ENCODE data around the gene AEN. TPM values are rescaled to one million over a fixed set of nuclear protein-coding genes. Genes with fewer than 3 reads are reported as not detected.
A peak's percentile ranks its signal among the peaks of the same experiment; 100 is the strongest.

The AEN gene
- total and polyA plus RNA-seq, 11 donors = 3.8 to 21.8 (median 6.6) TPM

DNA sequence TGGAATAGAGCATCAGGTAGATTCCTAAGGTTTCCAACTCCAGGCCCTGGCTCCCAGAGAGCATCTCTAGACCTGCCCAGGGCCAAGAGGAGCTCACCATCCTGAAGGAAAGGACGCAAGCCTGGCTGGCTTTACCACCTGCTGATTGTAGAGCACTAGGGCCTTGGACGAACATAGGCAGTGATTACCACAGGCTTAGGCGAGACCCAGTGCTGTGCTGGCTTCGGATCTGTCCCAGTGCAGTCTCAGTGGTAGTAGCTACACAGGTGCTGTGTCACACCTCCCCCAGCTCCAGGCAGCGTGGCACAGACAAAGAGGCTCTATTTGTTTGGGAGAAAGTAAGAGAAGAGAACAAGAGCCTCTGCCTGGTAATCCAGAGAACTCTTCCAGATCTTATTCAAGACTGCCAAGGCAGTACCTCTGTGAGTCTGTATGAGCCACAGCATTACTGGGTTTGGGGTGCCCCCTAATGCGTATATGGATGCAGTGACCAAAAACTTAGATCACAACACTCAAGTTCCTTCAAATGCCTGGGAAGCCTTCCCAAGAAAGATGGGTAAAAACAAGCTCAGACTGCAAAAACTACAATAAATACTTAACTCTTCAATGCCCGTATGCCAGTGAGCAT is 43.1 kb downstream of the AEN start:
- no peaks in the 10 kb centered on the region for H3K9me3 ChIP-seq
- no peak overlapping the region for H3K27ac ChIP-seq
- no peak overlapping the region for H3K4me3 ChIP-seq
- H3K27me3 ChIP-seq = peaks cover 0 to 5% (median 0%) of the 10 kb centered on the region in 9 donors
- 83 to 96% (median 88%) methylated on average over 7 of the region's 7 CpGs for WGBS, 4 donors
- TF ChIP-seq POLR2A (IDR thresholded peaks at IDR 0.05) = no peak
- peak in 10 of 12 donors; percentile 11 to 45 (median 24) for TF ChIP-seq CTCF (IDR thresholded peaks at IDR 0.05)
- DNase-seq = no peak
- peaks cover 0 to 8% (median 2%) of the 10 kb centered on the region in 12 donors for H3K4me1 ChIP-seq
- intact Hi-C loops (cut with DNase I) = loop anchor here in 1 of 10 donors (5.0 kb wide), 1 partner anchor 37 kb away; no protein-coding TSS in a partner anchor
- ATAC-seq = peak in 1 of 4 donors; percentile 39
- no peaks in the 10 kb centered on the region for H3K36me3 ChIP-seq

DNA sequence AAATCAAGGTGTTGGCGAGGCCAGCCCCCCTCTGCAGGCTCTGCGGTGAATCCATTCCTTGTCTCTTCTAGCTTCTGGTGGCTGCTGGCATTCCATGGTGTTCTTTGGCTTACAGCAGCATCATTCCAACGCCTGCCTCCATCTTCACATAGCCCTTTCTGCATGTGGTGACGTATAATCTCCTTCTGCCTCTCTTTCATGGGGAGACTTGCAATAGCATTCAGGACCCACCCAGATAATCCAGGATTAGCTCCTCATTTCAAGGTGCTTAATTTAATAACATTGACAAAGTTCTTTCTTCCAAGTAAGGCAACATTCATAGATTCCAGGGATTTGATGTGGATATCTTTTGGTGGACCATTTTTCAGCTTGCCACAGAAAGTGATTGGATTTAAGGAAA is 53.5 kb downstream of the AEN start:
- WGBS, 4 donors = 72 to 81% (median 78%) methylated on average over 4 of the region's 4 CpGs
- Histone ChIP-seq H3K4me3 (no peak overlapping the region), H3K36me3 (no peaks in the 10 kb centered on the region), H3K27me3 (peaks cover 0 to 12% (median 0%) of the 10 kb centered on the region in 9 donors), H3K27ac (no peak overlapping the region), H3K9me3 (peaks cover 0 to 14% (median 0%) of the 10 kb centered on the region in 12 donors), H3K4me1 (no peaks in the 10 kb centered on the region)
- intact Hi-C loops (cut with DNase I) = loop anchor here in 1 of 10 donors (10.0 kb wide), 1 partner anchor 70 kb away; no protein-coding TSS in a partner anchor
- DNase-seq = no peak
- no peak for ATAC-seq
- TF ChIP-seq CTCF (IDR thresholded peaks at IDR 0.05) = no peak

- TF ChIP-seq CTCF (IDR thresholded peaks at IDR 0.05) (no peak), POLR2A (IDR thresholded peaks at IDR 0.05) (no peak)
- WGBS, 4 donors = 88 to 93% (median 90%) methylated on average over 6 of the region's 6 CpGs
- no peaks in the 10 kb centered on the region for H3K9me3 ChIP-seq
- no peaks in the 10 kb centered on the region for H3K36me3 ChIP-seq
- ATAC-seq (no peak), DNase-seq (no peak)
- H3K4me1 ChIP-seq = no peaks in the 10 kb centered on the region
- intact Hi-C loops (cut with DNase I) = loop anchor here in 1 of 10 donors (10.0 kb wide), 1 partner anchor 74 kb away; no protein-coding TSS in a partner anchor
- H3K27me3 ChIP-seq = peaks cover 0 to 8% (median 0%) of the 10 kb centered on the region in 9 donors
- no peak overlapping the region for H3K27ac ChIP-seq
- no peak overlapping the region for H3K4me3 ChIP-seq
Measured at GRCh38 chr15:88678755-88679154, 57.6 kb downstream of the AEN start.

DNA sequence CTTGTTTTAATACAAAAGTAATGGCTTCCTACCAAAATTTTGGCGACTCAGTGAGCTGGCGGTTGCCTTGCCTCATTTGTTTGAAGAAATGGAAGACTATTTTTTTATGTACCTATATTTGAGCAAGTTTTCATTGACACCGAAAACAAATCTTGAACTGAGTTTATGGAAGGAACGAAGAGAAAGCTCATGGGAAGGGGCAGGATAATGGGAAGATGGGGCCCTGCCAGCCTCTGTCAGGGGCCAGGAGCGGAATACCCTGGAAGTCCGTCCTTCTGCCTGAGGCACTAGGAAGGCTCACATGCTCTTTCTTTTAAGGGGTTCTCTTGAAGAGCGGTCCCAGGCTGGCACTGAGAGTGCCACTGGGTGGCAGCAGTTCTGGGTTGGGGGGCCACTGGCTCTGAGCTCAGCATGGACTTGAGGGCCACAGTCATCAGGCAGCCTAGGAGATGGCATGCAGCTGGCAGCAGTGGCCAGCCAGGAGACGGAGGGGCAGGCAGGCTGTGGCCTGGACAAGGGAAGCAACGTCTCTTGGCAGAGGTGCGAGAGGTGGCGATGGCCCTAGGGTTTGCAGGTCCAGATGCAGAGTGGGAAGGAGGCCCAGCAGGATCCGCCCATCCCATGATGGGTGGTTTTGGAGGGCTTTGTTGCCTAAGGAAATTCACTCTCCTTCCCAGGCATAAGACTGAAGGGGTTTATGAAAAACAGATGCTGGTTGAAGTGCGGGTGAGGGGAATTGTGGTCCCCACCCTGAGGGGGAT is 59.3 kb downstream of the AEN start:
- intact Hi-C loops (cut with DNase I) = no loop called here
- WGBS, 4 donors = 86 to 93% (median 92%) methylated on average over 13 of the region's 13 CpGs
- DNase-seq = no peak
- Histone ChIP-seq H3K4me3 (no peak overlapping the region), H3K27ac (no peak overlapping the region), H3K27me3 (no peaks in the 10 kb centered on the region), H3K4me1 (no peaks in the 10 kb centered on the region), H3K9me3 (no peaks in the 10 kb centered on the region), H3K36me3 (no peaks in the 10 kb centered on the region)
- no peak for ATAC-seq
- TF ChIP-seq CTCF (IDR thresholded peaks at IDR 0.05) (no peak), POLR2A (IDR thresholded peaks at IDR 0.05) (no peak)

All from heart left ventricle (tissue), 16 donors.